ENCODE measurements around the gene MINDY4. TPM values are rescaled to one million over a fixed set of nuclear protein-coding genes. Genes with fewer than 3 reads are reported as not detected.

The MINDY4 gene
- total RNA-seq, 1 donor from 2014 or later: 2.1 TPM

Other genes with a start within 250 kb of the MINDY4 start
- 51.2 TPM for gene GARS1, start 176.5 kb upstream of the MINDY4 start, total RNA-seq
- 0.57 TPM for gene CRHR2, start 89.0 kb upstream of the MINDY4 start, total RNA-seq
- 17.3 TPM for gene INMT, start 19.3 kb upstream of the MINDY4 start, total RNA-seq
- gene AQP1, start 140.4 kb downstream of the MINDY4 start, total RNA-seq: 155 TPM
- gene GHRHR, start 192.5 kb downstream of the MINDY4 start, total RNA-seq: not detected